Mesangial cell (primary cell): Measurements from ENCODE around the gene ACCS. TPM values are rescaled to one million over a fixed set of nuclear protein-coding genes. Genes with fewer than 3 reads are reported as not detected.

Experiments used
- total RNA-seq: library from RNA; depleted of rRNA; stranded (reverse); fragments of >200 nt; gene quantifications from 2 replicates; pipeline ENCODE4 v1.2.3, GENCODE V29; 2015

Gene ACCS, protein sequence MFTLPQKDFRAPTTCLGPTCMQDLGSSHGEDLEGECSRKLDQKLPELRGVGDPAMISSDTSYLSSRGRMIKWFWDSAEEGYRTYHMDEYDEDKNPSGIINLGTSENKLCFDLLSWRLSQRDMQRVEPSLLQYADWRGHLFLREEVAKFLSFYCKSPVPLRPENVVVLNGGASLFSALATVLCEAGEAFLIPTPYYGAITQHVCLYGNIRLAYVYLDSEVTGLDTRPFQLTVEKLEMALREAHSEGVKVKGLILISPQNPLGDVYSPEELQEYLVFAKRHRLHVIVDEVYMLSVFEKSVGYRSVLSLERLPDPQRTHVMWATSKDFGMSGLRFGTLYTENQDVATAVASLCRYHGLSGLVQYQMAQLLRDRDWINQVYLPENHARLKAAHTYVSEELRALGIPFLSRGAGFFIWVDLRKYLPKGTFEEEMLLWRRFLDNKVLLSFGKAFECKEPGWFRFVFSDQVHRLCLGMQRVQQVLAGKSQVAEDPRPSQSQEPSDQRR
- total RNA-seq: 4.4 and 10.9 TPM in 2 replicates

DNA sequence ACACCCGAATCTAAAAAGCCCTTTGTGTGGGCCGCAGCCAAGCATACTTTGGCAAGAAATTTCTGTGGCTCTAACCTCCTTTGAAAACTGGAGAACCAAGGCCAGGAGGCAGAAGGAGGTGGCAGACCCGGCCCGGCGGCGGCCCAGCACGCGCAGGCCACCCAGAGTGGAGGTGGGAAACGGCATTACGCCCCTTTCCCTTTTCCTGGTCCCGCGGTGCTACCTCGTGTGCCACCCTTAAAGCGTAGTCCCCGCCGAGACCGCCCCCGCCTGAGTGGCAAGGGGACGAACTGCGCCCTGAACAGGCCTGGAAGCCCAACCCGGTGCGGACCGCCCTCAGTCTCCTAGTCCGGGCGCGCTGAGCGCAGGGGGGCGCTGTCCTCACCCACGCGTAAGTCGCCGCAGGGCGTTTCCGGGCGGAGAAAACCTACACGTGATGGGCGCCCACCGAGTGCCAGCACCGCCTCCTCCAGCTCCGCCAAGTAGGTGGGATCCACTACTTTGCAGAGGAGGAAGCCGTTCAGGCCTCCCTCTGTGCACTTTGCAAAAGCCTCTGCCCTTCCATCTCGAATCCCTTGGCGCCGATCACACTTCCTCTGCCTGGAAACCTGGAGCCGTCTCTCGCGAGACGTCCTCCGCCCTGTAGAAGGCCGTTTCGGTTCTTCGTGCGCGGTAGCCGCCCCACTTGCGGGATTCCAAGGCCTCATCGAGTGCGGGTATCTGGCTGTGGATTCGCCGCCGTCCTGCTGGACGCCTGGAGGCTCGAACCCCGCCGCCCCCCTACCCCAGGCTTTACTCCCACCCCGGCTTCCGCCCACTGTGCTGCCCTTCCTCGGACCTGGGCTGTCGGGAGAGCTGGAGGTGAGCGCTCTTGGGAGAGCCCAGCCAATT is at the start of gene ACCS:
ACCS (plus strand) TSS at position 430 of the 891 bp plus-strand sequence. CDS start 1,358 bp downstream, outside the sequence.

DNA sequence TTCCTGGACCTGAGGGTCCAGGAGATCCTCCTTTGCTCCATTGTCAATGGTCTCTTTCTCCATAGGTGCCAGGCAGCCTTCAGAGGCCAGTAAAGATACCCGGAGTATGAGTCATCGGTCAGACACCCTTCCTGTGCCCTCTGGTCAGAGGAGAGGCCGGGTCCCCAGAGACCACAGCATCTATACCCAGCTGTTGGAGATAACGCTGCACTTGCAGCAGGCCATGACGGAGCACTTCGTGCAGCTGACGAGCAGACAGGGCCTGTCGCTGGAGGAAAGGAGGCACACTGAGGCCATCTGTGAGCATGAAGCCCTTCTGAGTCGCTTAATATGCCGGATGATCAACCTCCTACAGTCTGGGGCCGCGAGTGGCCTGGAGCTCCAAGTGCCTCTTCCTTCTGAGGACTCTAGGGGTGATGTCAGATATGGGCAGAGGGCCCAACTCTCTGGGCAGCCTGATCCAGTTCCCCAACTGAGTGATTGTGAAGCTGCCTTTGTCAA is 18.1 kb upstream of the ACCS start, which contains the start of gene ACCSL:
ACCSL (plus strand) TSS at position 51 of the 501 bp plus-strand sequence; CDS start at position 107, 56 bp downstream.

DNA sequence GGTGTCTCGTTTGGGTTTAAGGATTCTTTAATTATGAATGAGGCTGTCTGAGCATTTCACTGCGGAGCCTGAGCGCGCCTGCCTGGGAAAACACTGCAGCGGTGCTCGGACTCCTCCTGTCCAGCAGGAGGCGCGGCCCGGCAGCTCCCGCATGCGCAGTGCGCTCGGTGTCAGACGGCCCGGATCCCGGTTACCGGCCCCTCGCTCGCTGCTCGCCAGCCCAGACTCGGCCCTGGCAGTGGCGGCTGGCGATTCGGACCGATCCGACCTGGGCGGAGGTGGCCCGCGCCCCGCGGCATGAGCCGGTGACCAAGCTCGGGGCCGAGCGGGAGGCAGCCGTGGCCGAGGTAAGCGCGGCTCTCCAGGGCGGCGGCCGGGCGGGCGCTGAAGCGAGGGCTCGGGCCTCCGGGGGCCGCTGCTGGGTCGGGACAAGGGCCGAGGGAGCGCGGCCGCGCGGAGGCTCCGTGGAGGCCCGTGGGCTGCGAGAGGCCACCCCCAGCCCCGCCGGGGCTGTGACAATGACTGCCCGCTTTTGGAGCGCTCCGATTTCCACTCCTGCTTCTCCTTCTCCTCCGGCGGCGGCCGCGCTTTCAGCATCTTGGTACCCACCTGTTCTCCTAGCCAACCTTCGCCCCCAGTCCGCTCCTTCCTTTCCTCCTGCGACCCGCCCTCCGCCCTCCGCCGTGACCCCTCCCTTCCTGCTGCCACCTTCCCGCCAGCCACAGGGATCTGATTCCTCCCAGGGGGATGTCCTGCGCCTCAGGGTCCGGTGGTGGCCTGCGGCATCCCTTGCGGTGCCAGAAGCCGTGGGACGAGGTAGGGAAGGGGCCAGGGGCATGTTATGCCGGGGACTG is 29.7 kb downstream of the ACCS start, which contains the start of gene EXT2:
EXT2 (plus strand) TSS at position 173 of the 854 bp plus-strand sequence. CDS start 12,035 bp downstream, outside the sequence.

Other genes with a start within 250 kb of the ACCS start
- 27.6 and 28.4 TPM in 2 replicates for gene ALKBH3, start 185.4 kb upstream of the ACCS start, total RNA-seq
- 0.33 and 1.5 TPM in 2 replicates for gene C11orf96, start 123.6 kb upstream of the ACCS start, total RNA-seq
- gene ACCSL, start 18.3 kb upstream of the ACCS start, total RNA-seq: not detected in 2 replicates
- gene EXT2, start 29.4 kb downstream of the ACCS start, total RNA-seq: 130 and 150 TPM in 2 replicates
- gene ALX4, start 243.9 kb downstream of the ACCS start, total RNA-seq: not detected in 2 replicates